Mammary epithelial cell (primary cell): ENCODE measurements around the gene CASKIN1.

Source experiments
- EZH2 ChIP-seq: IDR thresholded peaks from 2 replicates; pipeline ENCODE4 v1.6.1; 2012; ENCODE audit warnings: low read length, inconsistent platforms, borderline replicate concordance
- TF ChIP-seq, protein P1 (sequence below), 2 donors: IDR thresholded peaks in 1 of 2; conservative IDR thresholded peaks in 1 of 2; 2 replicates each; pipeline ENCODE4 v1.5.1; 2011 to 2012; ENCODE audit warnings: inconsistent platforms in 2 of 2, low read length in 2 of 2, mild to moderate bottlenecking in 2 of 2, control low read depth in 1 of 2, low read depth in 1 of 2; ENCODE audit not compliant: insufficient read depth in 1 of 2; ENCODE audit errors: extremely low read depth in 1 of 2

- TF ChIP-seq, protein P1, sequence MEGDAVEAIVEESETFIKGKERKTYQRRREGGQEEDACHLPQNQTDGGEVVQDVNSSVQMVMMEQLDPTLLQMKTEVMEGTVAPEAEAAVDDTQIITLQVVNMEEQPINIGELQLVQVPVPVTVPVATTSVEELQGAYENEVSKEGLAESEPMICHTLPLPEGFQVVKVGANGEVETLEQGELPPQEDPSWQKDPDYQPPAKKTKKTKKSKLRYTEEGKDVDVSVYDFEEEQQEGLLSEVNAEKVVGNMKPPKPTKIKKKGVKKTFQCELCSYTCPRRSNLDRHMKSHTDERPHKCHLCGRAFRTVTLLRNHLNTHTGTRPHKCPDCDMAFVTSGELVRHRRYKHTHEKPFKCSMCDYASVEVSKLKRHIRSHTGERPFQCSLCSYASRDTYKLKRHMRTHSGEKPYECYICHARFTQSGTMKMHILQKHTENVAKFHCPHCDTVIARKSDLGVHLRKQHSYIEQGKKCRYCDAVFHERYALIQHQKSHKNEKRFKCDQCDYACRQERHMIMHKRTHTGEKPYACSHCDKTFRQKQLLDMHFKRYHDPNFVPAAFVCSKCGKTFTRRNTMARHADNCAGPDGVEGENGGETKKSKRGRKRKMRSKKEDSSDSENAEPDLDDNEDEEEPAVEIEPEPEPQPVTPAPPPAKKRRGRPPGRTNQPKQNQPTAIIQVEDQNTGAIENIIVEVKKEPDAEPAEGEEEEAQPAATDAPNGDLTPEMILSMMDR (conservative IDR thresholded peaks at IDR 0.05 in 1 of 2, IDR thresholded peaks at IDR 0.05 in 1 of 2; ENCODE audit: extremely low read depth in 1 of 2, insufficient read depth in 1 of 2, low read depth in 1 of 2, low read length in 2 of 2) = no peak
- TF ChIP-seq EZH2 = no peak
These were observed 20.4 kb downstream of the CASKIN1 start for GRCh38 chr16:2176047-2176446.
